HG02623 (cell line): ENCODE measurements around the gene RGPD6.
"Not testable (repeated sequence)": the region's sequence is repeated elsewhere in the genome, so short reads cannot be mapped to it uniquely, and the experiment has no call there.

Experiments used
- ATAC-seq: cut with Tn5 transposase; IDR thresholded peaks from one replicate; pipeline ENCODE4 v1.9.1; 2021; ENCODE audit warnings: moderate library complexity; ENCODE audit not compliant: unreplicated experiment

Gene RGPD6

GRCh38 chr2:110482697-110483096 is 94.3 kb downstream of the RGPD6 start:
- ATAC-seq = not testable (repeated sequence)

- not testable (repeated sequence) for ATAC-seq
Observed at GRCh38 chr2:110481200-110481599, 95.8 kb downstream of the RGPD6 start.

- ATAC-seq = not testable (repeated sequence)
Observed at GRCh38 chr2:110480084-110480483, 96.9 kb downstream of the RGPD6 start.

- ATAC-seq = not testable (repeated sequence)
Observed at GRCh38 chr2:110477370-110477769, 99.7 kb downstream of the RGPD6 start.

GRCh38 chr2:110476952-110477351 is 100.1 kb downstream of the RGPD6 start:
- not testable (repeated sequence) for ATAC-seq

- not testable (repeated sequence) for ATAC-seq
Observed at GRCh38 chr2:110475627-110476359, 101.2 kb downstream of the RGPD6 start.

- ATAC-seq = peak; percentile 96
Observed at GRCh38 chr2:110474898-110475297, 102.1 kb downstream of the RGPD6 start.

- not testable (repeated sequence) for ATAC-seq
Observed at GRCh38 chr2:110473059-110473358, 104.0 kb downstream of the RGPD6 start.

- ATAC-seq = not testable (repeated sequence)
Observed at GRCh38 chr2:110472171-110473058, 104.6 kb downstream of the RGPD6 start, which contains the start of gene LIMS4. Gene LIMS4, minus strand, starts transcription at chr2:110472816. Its CDS starts 38 bp downstream, at chr2:110472778.

- ATAC-seq = not testable (repeated sequence)
Observed at GRCh38 chr2:110468921-110469320, 108.1 kb downstream of the RGPD6 start.

- peak; percentile 93 for ATAC-seq
Observed at GRCh38 chr2:110465312-110465711, 111.7 kb downstream of the RGPD6 start.
